KOPT-K1 (cell line): ENCODE results near the gene ELOVL1.

Experiments
- H3K27ac ChIP-seq: fragments of 200-600 bp; sonication (generic); 2 replicates; pipeline ENCODE4 v1.5.1; 2016; ENCODE audit warnings: antibody characterized with exemption, mild to moderate bottlenecking, low read depth, low read length; ENCODE audit not compliant: poor library complexity, severe bottlenecking
- H3K36me3 ChIP-seq: fragments of 200-600 bp; sonication (generic); 2 replicates; pipeline ENCODE4 v1.5.1; 2017; ENCODE audit warnings: antibody characterized with exemption, mild to moderate bottlenecking, low read length, moderate library complexity; ENCODE audit not compliant: insufficient read depth
- H3K9me3 ChIP-seq: fragments of 200-600 bp; sonication (generic); 2 replicates; pipeline ENCODE4 v1.5.1; 2017; ENCODE audit warnings: antibody characterized with exemption, low read length, mild to moderate bottlenecking; ENCODE audit not compliant: insufficient read depth, poor library complexity, severe bottlenecking

The ELOVL1 gene

GRCh38 chr1:43334453-43335205 is 33.2 kb downstream of the ELOVL1 start:
- Histone ChIP-seq H3K36me3 (no peaks in the 10 kb centered on the region), H3K9me3 (no peaks in the 10 kb centered on the region), H3K27ac (no peak overlapping the region)

- Histone ChIP-seq H3K9me3 (peaks cover 7% of the 10 kb centered on the region), H3K27ac (no peak overlapping the region), H3K36me3 (no peaks in the 10 kb centered on the region)
Observed at GRCh38 chr1:43331688-43332087, 36.1 kb downstream of the ELOVL1 start.

GRCh38 chr1:43329995-43330751 is 37.6 kb downstream of the ELOVL1 start:
- no peaks in the 10 kb centered on the region for H3K36me3 ChIP-seq
- no peak overlapping the region for H3K27ac ChIP-seq
- H3K9me3 ChIP-seq = peaks cover 15% of the 10 kb centered on the region

GRCh38 chr1:43327549-43328292 is 40.1 kb downstream of the ELOVL1 start:
- H3K9me3 ChIP-seq = peaks cover 21% of the 10 kb centered on the region

GRCh38 chr1:43325381-43325780 is 42.4 kb downstream of the ELOVL1 start:
- no peaks in the 10 kb centered on the region for H3K36me3 ChIP-seq
- H3K9me3 ChIP-seq = peaks cover 21% of the 10 kb centered on the region
- H3K27ac ChIP-seq = no peak overlapping the region

More at GRCh38 chr1:43327549-43328292, 40.1 kb downstream of the ELOVL1 start:
- Histone ChIP-seq H3K27ac (no peak overlapping the region), H3K36me3 (no peaks in the 10 kb centered on the region)

- Histone ChIP-seq H3K36me3 (no peaks in the 10 kb centered on the region), H3K9me3 (peaks cover 21% of the 10 kb centered on the region), H3K27ac (no peak overlapping the region)
Observed at GRCh38 chr1:43324810-43325209, 43.0 kb downstream of the ELOVL1 start.

GRCh38 chr1:43322506-43322905 is 45.3 kb downstream of the ELOVL1 start:
- peaks cover 15% of the 10 kb centered on the region for H3K9me3 ChIP-seq
- no peaks in the 10 kb centered on the region for H3K36me3 ChIP-seq
- H3K27ac ChIP-seq = no peak overlapping the region

GRCh38 chr1:43321331-43321891 is 46.4 kb downstream of the ELOVL1 start:
- H3K36me3 ChIP-seq = no peaks in the 10 kb centered on the region

GRCh38 chr1:43319766-43320165 is 48.0 kb downstream of the ELOVL1 start:
- Histone ChIP-seq H3K27ac (no peak overlapping the region), H3K9me3 (peaks cover 2% of the 10 kb centered on the region), H3K36me3 (no peaks in the 10 kb centered on the region)

More at GRCh38 chr1:43321331-43321891, 46.4 kb downstream of the ELOVL1 start:
- peaks cover 15% of the 10 kb centered on the region for H3K9me3 ChIP-seq
- no peak overlapping the region for H3K27ac ChIP-seq

- Histone ChIP-seq H3K36me3 (no peaks in the 10 kb centered on the region), H3K9me3 (no peaks in the 10 kb centered on the region), H3K27ac (no peak overlapping the region)
Observed at GRCh38 chr1:43319288-43319687, 48.5 kb downstream of the ELOVL1 start.

GRCh38 chr1:43318831-43319230 is 49.0 kb downstream of the ELOVL1 start:
- H3K9me3 ChIP-seq = no peaks in the 10 kb centered on the region
- no peaks in the 10 kb centered on the region for H3K36me3 ChIP-seq
- H3K27ac ChIP-seq = no peak overlapping the region

- Histone ChIP-seq H3K36me3 (no peaks in the 10 kb centered on the region), H3K9me3 (no peaks in the 10 kb centered on the region)
Observed at GRCh38 chr1:43317817-43318471, 49.9 kb downstream of the ELOVL1 start.

GRCh38 chr1:43316738-43317520 is 50.9 kb downstream of the ELOVL1 start:
- no peaks in the 10 kb centered on the region for H3K36me3 ChIP-seq
- no peaks in the 10 kb centered on the region for H3K9me3 ChIP-seq
- H3K27ac ChIP-seq = no peak overlapping the region

More at GRCh38 chr1:43317817-43318471, 49.9 kb downstream of the ELOVL1 start:
- H3K27ac ChIP-seq = no peak overlapping the region
